Thoracic aorta (tissue), 2 donors: ENCODE data around the gene MLPH. TPM values are rescaled to one million over a fixed set of nuclear protein-coding genes. Genes with fewer than 3 reads are reported as not detected.

Source experiments
- ATAC-seq: fragments of 150-250 bp; one replicate; pipeline ENCODE4 v1.8.0; 2017; ENCODE audit warnings: low read depth; ENCODE audit not compliant: insufficient number of reproducible peaks, low FRiP score
- DNase-seq: peaks from one replicate; pipeline ENCODE4 v3.0.0-alpha.2; 2020; ENCODE audit warnings: low spot score
- H3K27ac ChIP-seq, 2 donors: fragments of 200-600 bp; sonication (generic); 1 replicate in 1 of 2; 2 replicates in 1 of 2; pipeline ENCODE4 v1.5.1; 2016; ENCODE audit warnings: mild to moderate bottlenecking in 2 of 2, moderate library complexity in 2 of 2
- H3K27me3 ChIP-seq: fragments of 200-600 bp; sonication (generic); replicated peaks from 2 replicates; pipeline ENCODE4 v1.6.0; 2016; ENCODE audit warnings: mild to moderate bottlenecking; ENCODE audit not compliant: insufficient read depth
- H3K36me3 ChIP-seq: fragments of 200-600 bp; sonication (generic); one replicate; pipeline ENCODE4 v1.5.1; 2016
- H3K4me1 ChIP-seq, 2 donors: fragments of 200-600 bp; sonication (generic); 1 replicate in 1 of 2; 2 replicates in 1 of 2; pipeline versions ENCODE4 v1.5.1 to v1.6.0; 2016; ENCODE audit warnings: low read depth in 2 of 2, mild to moderate bottlenecking in 1 of 2; ENCODE audit not compliant: control insufficient read depth in 1 of 2
- H3K4me3 ChIP-seq: fragments of 200-600 bp; sonication (generic); 2 replicates; pipeline ENCODE4 v1.5.1; 2016; ENCODE audit warnings: mild to moderate bottlenecking
- H3K9me3 ChIP-seq: fragments of 200-600 bp; sonication (generic); 2 replicates; pipeline ENCODE4 v1.5.1; 2016
- total RNA-seq, 2 donors: library from RNA; depleted of rRNA; stranded (reverse); fragments of >200 nt; gene quantifications; one replicate each; pipeline versions ENCODE4 v1.1.0 to v1.2.3, GENCODE V29; 2016
- TF ChIP-seq, protein P1 (sequence below): fragments of 200-600 bp; sonication (generic); IDR thresholded peaks from one replicate; pipeline ENCODE4 v1.5.1; 2019; ENCODE audit warnings: antibody characterized with exemption

MLPH gene
- total RNA-seq, 2 donors from 2014 or later = 2.0 to 7.4 TPM

DNA sequence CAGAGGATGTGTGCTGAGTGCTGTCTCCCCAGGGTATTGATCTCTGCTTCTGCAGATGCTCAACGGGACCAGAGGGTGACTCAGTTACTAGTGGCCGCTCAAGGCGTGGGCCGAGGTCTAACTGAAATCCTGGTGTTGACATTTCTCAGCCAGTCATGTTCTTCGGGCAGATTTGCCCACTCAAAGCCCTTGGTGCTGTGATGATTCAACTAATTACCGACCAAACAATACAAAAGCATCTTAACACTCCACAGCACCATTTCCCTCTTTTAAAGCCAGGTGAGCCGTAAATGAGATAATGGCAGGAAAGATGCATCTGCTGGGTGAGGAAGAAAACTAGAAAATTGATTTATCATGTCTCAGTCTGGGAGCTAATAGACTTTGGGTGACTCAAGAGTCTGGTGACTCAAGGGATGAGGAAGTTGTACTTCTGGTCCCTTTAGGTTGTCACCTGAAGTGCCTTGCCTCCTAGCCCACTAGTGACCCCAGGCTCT, 46.7 kb downstream of the MLPH start:
- Histone ChIP-seq H3K4me3 (no peak overlapping the region), H3K36me3 (no peaks in the 10 kb centered on the region), H3K27ac (no peak overlapping the region), H3K27me3 (no peaks in the 10 kb centered on the region), H3K9me3 (no peaks in the 10 kb centered on the region), H3K4me1 (no peaks in the 10 kb centered on the region)
- no peak for DNase-seq
- TF ChIP-seq, protein P1, sequence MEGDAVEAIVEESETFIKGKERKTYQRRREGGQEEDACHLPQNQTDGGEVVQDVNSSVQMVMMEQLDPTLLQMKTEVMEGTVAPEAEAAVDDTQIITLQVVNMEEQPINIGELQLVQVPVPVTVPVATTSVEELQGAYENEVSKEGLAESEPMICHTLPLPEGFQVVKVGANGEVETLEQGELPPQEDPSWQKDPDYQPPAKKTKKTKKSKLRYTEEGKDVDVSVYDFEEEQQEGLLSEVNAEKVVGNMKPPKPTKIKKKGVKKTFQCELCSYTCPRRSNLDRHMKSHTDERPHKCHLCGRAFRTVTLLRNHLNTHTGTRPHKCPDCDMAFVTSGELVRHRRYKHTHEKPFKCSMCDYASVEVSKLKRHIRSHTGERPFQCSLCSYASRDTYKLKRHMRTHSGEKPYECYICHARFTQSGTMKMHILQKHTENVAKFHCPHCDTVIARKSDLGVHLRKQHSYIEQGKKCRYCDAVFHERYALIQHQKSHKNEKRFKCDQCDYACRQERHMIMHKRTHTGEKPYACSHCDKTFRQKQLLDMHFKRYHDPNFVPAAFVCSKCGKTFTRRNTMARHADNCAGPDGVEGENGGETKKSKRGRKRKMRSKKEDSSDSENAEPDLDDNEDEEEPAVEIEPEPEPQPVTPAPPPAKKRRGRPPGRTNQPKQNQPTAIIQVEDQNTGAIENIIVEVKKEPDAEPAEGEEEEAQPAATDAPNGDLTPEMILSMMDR = no peak
- no peak for ATAC-seq

DNA sequence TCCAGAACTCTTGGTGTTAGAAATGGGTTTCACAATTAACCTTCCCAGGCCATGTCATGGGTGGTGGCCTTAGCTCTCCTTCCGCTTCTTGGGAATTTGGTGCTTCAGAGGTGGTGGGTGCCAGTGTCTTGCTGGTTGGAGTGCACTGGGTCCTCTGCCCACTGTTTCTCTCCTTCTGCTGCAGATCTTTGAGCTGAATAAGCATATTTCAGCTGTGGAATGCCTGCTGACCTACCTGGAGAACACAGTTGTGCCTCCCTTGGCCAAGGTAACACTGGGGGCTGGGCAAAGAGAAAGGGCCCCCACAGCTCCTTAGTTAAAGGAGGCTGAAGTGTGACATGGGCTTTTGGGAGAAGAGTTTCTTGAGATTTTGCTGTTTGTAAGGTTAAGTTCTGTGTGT, 47.3 kb downstream of the MLPH start:
- H3K27ac ChIP-seq = no peak overlapping the region
- DNase-seq (no peak), ATAC-seq (no peak)
- H3K36me3 ChIP-seq = no peaks in the 10 kb centered on the region
- H3K9me3 ChIP-seq = no peaks in the 10 kb centered on the region
- H3K4me1 ChIP-seq = no peaks in the 10 kb centered on the region
- TF ChIP-seq, protein P1 = no peak
- no peak overlapping the region for H3K4me3 ChIP-seq
- no peaks in the 10 kb centered on the region for H3K27me3 ChIP-seq

- no peak overlapping the region for H3K4me3 ChIP-seq
- TF ChIP-seq, protein P1 = no peak
- H3K4me1 ChIP-seq = no peaks in the 10 kb centered on the region
- H3K27me3 ChIP-seq = no peaks in the 10 kb centered on the region
- H3K9me3 ChIP-seq = no peaks in the 10 kb centered on the region
- no peak overlapping the region for H3K27ac ChIP-seq
- H3K36me3 ChIP-seq = no peaks in the 10 kb centered on the region
- no peak for ATAC-seq
- DNase-seq = no peak
Observed at GRCh38 chr2:237535385-237536082, 48.5 kb downstream of the MLPH start.

DNA sequence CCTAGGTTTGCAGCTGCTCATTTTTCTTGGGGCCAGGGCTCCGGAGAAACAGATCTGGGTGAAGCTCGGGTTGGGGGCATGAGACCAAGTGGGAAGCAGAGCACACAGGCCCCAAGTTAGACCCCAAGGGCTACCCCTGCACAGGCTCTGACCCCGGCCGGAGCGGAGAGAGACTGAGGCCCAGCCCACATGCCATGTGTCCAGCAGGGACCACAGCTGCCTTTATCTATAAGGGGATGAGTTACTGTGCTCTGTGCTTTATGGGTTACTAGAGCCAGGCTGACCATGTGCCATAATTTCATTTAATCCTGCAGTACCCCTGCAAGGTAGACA, 49.0 kb downstream of the MLPH start:
- TF ChIP-seq, protein P1 = no peak
- H3K4me1 ChIP-seq = no peaks in the 10 kb centered on the region
- ATAC-seq (no peak), DNase-seq (no peak)
- H3K9me3 ChIP-seq = no peaks in the 10 kb centered on the region
- no peak overlapping the region for H3K27ac ChIP-seq
- no peaks in the 10 kb centered on the region for H3K27me3 ChIP-seq
- H3K36me3 ChIP-seq = no peaks in the 10 kb centered on the region
- H3K4me3 ChIP-seq = no peak overlapping the region

DNA sequence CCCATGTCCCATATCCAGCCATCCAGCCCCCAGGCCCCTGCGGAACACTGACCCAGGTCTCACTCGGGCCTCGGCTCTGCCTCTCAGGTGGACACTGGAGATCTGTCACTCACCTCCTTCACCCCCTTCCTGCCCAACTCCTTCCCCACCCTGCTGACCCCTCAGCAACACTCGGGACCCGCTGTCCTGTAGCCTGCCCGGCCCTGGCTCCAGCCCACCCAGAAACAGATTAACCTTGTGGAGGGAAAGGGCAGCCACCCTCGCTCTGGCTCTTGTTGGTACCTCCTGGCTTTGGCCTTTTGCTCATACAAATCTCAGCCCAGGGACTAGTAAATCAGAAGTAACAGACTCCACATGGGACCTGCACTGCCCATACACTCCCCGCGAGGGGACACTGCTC, 49.6 kb downstream of the MLPH start:
- H3K9me3 ChIP-seq = no peaks in the 10 kb centered on the region
- TF ChIP-seq, protein P1 = no peak
- no peaks in the 10 kb centered on the region for H3K27me3 ChIP-seq
- H3K27ac ChIP-seq = no peak overlapping the region
- no peak for DNase-seq
- H3K4me3 ChIP-seq = no peak overlapping the region
- no peak for ATAC-seq
- no peaks in the 10 kb centered on the region for H3K4me1 ChIP-seq
- H3K36me3 ChIP-seq = no peaks in the 10 kb centered on the region
